Bronchial smooth muscle cell (primary cell): ENCODE data around the gene PDCD6IP. TPM values are rescaled to one million over a fixed set of nuclear protein-coding genes. Genes with fewer than 3 reads are reported as not detected.

ENCODE experiments used
- total RNA-seq: library from RNA; depleted of rRNA; stranded (reverse); fragments of >200 nt; gene quantifications from 2 replicates; pipeline ENCODE4 v1.2.1, GENCODE V29; 2014

PDCD6IP gene, protein sequence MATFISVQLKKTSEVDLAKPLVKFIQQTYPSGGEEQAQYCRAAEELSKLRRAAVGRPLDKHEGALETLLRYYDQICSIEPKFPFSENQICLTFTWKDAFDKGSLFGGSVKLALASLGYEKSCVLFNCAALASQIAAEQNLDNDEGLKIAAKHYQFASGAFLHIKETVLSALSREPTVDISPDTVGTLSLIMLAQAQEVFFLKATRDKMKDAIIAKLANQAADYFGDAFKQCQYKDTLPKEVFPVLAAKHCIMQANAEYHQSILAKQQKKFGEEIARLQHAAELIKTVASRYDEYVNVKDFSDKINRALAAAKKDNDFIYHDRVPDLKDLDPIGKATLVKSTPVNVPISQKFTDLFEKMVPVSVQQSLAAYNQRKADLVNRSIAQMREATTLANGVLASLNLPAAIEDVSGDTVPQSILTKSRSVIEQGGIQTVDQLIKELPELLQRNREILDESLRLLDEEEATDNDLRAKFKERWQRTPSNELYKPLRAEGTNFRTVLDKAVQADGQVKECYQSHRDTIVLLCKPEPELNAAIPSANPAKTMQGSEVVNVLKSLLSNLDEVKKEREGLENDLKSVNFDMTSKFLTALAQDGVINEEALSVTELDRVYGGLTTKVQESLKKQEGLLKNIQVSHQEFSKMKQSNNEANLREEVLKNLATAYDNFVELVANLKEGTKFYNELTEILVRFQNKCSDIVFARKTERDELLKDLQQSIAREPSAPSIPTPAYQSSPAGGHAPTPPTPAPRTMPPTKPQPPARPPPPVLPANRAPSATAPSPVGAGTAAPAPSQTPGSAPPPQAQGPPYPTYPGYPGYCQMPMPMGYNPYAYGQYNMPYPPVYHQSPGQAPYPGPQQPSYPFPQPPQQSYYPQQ
- total RNA-seq: 55.1 and 81.0 TPM in 2 replicates

GRCh38 chr3:33798418-33799201 lies at the start of gene PDCD6IP:
Gene PDCD6IP, plus strand, starts transcription at chr3:33798630. Its CDS starts 99 bp downstream, at chr3:33798729.

Other genes starting within 250 kb of the PDCD6IP start
- 56.4 and 57.0 TPM in 2 replicates for gene CLASP2, start 80.4 kb upstream of the PDCD6IP start, total RNA-seq